ELR (cell line): ENCODE measurements around the gene CDH13.

Experiments used
- DNase-seq: peaks from one replicate; pipeline ENCODE4 v3.0.0-alpha.2; 2015; ENCODE audit warnings: low read depth

CDH13 gene

DNA sequence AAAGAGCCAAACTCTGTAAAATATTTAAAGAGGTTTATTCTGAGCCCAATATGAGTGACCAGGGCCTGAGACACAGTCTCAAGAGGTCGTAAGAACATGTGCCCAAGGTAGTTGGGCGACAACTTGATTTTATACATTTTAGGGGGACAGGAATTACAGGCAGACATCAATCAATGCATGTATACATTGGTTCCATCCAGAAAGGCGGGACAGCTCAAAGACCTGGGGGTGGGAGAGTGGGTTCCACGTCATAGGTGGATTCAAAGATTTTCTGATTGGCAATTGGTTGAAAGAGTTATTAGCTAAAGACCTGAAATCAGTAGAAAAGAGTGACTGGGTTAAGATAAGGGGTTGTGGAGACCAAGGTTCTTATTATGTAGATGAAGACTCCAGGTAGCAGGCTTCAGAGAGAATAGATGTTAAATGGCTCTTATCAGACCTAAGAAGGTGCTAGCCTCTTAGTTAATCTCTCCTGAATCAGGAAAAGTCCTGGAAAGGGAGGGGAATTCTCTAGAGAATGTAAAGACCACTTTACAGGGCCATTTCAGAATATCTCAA, 1213.4 kb downstream of the CDH13 start:
- no peak for DNase-seq

DNA sequence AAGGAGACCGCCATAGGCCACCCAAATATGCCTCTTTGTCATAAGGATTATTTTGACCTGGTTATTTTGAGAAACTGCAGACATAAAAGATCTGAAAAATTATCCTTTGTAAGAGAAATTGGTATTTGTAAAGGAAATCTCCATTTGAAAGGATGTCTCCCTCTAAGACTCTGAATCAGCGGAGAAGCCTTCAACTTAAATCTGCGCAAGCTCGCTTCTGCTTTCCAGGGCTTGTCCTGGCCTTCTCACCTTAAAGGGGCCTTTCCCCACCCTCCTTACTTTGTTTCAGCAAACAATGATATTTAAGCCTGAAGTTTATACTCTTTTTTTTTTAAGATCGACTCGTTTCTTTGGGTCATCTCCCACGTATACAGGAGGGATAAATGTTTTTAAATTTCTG, 1215.5 kb downstream of the CDH13 start:
- DNase-seq = no peak

- no peak for DNase-seq
Observed at GRCh38 chr16:83842756-83843507, 1216.2 kb downstream of the CDH13 start.

- no peak for DNase-seq
Observed at GRCh38 chr16:83843657-83844056, 1216.9 kb downstream of the CDH13 start.

- DNase-seq = no peak
Observed at GRCh38 chr16:83845263-83845662, 1218.5 kb downstream of the CDH13 start.

DNA sequence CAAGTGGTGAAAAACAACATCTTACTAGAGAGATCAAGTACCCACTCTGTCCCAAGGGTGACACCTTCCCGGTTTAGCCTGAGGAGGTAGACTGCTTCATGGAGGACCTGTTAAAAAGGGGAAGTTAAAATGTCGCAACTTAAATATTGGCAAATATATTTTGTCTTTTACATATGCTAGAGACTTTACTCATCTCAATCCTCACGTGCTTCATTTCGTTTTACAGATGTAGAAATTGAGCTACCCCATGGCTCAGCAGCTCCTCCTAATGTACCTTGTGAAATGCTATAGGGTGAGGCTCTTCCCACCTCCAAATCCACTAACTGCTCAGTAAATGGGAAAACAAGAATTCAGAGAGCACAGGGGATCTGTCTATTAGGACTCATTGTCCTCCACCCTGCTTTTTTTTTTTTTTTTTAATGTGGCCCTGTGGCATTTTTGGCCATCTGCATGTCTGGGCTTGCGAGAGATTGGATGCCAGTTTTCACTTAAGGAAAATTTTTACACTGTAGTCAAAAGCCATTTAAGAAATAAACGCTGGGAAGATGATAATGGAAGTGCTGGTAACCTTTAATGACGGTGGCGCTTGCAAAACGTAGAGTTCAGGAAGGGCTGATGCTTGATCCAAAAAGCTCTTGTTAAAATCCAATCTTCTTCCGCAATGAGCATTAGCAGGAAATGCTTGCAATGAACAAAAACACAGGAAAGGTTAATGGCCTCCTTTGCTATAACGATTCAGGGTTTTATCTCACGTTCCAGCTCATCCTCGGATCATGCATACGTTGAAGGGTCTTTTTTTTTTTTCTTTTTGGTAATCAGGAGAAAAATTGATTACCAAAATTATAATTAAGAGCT, 1220.8 kb downstream of the CDH13 start:
- DNase-seq = no peak

GRCh38 chr16:83849421-83849820, 1222.7 kb downstream of the CDH13 start:
- no peak for DNase-seq
